GM21723 (cell line): ENCODE measurements around the gene CPN1.

Source experiments
- ATAC-seq: cut with Tn5 transposase; IDR thresholded peaks from one replicate; pipeline ENCODE4 v1.9.1; 2021; ENCODE audit warnings: mild to moderate bottlenecking, moderate library complexity; ENCODE audit not compliant: unreplicated experiment

Gene CPN1

DNA sequence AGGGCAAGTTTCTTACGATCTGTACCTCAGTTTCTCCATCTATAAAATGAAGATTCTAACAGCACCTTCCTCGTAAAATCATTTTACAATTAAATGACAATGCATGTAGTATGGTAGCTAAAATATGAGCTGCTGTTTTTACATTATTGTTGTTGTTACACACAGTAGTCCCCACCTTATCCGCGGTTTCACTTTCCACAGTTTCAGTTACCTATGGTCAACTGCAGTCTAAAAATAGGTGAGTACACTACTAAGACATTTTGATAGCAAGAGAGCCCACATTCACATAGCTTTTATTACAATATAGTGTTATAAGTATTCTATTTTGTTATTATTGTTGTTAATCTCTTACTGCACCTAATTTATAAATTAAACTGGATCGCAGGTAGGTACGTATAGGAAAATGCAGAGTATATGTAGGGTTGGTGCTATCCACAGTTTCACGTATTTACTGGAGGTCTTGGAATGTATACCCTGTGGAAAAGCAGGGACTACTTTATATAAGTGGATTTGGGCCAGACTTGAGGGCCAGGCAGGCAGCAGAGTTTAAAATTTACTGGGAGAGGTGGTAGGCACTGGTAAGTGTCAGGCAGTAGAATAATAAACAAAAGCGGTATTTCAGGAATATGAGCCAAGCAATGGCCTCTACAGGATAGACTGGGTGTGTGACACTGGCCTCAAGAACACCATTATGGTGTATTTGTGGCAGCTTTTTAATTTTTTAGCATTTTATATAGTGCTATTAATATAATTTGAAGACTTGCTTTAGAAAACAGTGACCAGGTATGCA lies 82.2 kb downstream of the CPN1 start:
- ATAC-seq = no peak

DNA sequence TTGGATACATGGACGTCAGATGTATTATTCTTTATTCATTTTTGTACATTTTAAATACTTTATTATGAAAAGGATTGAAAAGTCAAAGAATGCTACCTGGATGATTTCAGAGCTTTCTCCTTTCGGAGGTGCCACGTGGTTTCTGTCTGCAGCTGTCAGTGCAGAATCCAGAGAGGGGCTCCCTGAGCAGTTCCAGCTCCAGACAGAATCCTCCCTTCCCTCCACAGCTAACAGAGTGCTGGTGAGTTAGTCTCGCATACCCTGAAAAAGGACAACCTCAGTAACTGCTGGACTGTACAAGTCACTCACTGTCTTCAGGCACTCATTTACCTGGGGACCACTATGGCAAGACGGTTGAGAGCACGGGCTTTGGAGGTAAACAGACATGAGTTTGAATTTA lies 82.8 kb downstream of the CPN1 start:
- ATAC-seq = no peak

DNA sequence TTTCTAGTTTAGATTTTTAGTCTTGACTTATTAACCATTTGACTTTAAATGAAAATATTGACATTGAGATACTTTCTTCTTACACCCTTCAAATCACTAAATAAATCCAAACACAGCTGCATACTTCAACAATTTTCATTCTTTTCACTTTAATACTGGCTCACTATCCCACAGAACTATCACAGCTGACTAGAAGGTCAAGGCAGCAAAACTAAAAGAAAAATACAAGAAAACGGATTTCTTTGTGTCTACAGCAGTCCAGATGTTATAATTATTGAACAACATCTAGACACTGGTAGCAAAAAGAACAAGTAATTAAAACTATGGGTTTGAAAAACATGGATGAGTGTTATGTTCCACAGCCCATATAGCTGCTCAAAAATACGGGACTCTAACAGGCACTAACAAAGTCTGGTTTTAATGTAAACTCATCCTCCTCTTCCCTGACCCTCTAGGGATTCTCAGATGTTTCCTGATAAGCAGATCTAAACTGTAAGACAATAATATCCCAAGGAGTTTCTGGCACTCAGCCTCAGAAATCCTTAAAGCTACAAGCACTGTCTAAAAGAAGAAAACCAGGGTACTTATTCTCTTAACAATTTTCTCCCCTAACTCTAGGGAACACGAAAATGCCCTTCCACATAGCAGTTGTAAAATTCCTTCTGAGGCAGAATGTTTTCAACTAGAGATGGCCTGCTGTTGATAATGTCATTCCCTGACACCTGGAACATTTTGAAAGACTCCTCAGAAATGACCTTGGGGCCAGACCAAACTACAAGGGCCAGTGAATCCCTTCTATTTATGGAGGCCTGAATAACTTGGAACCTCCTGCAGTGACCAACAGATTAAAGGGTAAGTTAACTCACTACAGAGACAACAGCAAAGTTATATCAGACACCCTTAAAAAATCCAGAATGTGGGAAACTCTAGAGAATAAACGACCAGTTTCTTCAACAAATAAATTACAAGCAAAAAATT lies 84.7 kb downstream of the CPN1 start:
- no peak for ATAC-seq

DNA sequence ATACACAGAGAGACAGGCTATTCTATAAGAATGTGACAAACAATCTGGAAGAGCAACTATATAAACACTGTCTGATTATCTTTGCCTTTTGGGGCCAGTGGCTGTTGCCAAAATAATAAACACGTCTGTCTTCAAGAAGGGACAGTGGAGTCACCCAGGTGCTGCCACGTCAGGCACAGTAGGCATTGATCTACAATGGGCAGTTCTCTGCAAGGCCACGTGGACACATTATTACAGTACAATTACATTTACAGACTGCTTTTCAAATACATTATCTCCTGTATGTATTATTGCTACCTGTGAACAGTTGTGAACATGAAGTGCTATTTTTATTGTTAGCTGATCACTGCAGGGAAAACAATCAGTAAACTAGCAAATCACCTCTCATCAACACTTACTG lies 86.0 kb downstream of the CPN1 start:
- no peak for ATAC-seq

DNA sequence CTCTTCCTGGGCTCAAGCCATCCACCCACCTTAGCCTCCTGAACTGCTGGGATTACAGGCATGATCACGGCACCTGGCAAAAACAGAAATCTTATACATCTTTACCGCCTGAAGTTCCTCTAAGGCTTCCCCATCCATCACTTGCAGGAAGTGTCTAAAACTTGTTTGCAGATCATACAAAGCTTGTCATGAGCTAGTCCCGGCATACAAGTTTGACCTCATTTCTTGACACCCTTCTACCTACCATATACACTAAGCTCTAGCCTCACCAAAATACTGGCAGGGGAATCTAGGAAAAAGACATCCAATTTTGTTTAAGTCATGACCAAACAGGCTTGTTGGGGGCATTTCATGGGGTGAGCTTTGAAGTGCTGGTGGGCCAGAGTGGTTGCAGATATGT lies 86.4 kb downstream of the CPN1 start:
- no peak for ATAC-seq

DNA sequence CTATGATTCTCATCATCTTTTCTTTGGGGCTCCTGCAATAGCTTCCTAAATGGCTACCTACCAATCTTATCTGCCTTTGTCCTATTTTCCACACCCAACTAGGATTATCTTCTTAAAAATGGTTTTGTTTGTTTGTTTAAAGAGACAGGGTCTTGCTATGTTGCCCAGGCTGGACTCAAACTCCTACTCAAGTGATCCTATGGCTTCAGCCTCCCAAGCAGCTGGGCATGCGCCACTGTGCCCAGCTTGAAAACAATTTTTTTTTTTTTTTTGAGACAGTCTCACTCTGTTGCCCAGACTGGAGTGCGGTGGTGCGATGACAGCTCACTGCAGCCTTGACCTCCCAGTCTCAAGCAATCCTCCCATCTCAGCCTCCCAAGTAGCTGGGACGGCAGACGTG lies 86.9 kb downstream of the CPN1 start:
- no peak for ATAC-seq

DNA sequence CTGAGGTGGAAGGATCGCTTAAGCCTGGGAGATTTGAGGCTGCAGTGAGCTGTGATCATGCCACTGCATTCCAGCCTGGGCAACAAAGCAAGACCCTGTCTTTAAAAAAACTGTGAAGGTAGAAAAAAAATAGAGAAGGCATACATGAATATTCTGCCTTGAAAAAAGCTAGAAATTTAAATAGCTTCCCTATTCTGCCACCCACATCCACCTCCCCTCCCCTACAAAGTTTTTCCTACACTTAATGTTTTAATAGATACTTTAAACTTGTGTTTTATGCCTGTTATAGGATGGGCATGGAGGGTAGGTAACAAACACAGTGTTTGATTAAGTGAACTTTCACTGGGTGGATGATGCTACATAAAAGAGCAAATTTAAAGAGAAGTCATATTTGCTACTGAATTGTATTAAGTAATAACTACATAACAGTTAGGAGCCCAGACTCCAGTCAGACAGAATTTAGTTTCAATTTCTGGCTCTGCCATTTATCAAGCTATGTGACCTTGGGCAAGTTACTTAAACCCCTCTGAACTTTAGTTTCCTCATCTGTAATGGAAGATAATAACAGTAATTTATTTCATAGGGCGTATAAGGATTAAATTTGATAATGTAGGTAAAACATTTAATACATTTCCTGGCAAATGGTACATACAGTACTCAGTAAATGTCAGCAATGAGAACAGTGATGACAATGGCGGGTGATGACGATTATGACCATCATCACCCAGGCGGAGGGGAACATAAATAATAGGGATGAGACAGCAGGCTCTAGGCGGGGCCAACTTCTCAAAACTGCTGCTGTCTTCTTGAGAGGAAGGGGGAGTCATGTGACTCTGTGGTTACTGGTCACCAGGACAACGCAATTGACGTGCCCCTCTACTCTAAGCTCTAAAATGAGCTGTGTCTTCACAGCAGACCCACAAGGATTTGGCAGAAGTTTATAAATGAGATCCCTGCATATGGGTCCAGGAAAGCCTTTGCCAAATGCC lies 87.7 kb downstream of the CPN1 start:
- ATAC-seq = peak; percentile 87
